ENCODE results near the gene RNF183.

DNA sequence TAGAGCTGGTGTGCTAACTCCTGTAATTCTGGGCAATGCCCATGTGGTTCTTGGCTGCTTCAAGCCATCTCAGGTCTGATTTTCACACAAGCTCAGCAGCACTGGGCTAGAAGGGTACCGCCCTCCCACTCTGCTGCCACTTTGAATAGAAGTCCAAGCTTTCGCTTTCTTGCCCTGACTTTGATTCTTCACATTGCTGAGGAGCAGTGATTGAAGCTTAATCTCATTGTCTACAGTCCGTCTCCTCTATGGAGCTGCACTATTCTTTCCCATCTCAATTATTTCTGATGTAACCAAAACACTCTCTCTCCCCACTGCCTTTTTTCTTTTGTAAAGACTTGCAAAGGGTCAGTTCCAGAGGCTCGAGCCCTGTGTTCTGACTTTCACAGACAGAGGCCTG lies 12.9 kb upstream of the RNF183 start:
- TF ChIP-seq, protein P1, sequence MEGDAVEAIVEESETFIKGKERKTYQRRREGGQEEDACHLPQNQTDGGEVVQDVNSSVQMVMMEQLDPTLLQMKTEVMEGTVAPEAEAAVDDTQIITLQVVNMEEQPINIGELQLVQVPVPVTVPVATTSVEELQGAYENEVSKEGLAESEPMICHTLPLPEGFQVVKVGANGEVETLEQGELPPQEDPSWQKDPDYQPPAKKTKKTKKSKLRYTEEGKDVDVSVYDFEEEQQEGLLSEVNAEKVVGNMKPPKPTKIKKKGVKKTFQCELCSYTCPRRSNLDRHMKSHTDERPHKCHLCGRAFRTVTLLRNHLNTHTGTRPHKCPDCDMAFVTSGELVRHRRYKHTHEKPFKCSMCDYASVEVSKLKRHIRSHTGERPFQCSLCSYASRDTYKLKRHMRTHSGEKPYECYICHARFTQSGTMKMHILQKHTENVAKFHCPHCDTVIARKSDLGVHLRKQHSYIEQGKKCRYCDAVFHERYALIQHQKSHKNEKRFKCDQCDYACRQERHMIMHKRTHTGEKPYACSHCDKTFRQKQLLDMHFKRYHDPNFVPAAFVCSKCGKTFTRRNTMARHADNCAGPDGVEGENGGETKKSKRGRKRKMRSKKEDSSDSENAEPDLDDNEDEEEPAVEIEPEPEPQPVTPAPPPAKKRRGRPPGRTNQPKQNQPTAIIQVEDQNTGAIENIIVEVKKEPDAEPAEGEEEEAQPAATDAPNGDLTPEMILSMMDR (IDR thresholded peaks at IDR 0.05): no peak
- TF ChIP-seq POLR2AphosphoS5 (IDR thresholded peaks at IDR 0.05; ENCODE audit: low read depth, low read length): no peak
- TF ChIP-seq, protein P2, sequence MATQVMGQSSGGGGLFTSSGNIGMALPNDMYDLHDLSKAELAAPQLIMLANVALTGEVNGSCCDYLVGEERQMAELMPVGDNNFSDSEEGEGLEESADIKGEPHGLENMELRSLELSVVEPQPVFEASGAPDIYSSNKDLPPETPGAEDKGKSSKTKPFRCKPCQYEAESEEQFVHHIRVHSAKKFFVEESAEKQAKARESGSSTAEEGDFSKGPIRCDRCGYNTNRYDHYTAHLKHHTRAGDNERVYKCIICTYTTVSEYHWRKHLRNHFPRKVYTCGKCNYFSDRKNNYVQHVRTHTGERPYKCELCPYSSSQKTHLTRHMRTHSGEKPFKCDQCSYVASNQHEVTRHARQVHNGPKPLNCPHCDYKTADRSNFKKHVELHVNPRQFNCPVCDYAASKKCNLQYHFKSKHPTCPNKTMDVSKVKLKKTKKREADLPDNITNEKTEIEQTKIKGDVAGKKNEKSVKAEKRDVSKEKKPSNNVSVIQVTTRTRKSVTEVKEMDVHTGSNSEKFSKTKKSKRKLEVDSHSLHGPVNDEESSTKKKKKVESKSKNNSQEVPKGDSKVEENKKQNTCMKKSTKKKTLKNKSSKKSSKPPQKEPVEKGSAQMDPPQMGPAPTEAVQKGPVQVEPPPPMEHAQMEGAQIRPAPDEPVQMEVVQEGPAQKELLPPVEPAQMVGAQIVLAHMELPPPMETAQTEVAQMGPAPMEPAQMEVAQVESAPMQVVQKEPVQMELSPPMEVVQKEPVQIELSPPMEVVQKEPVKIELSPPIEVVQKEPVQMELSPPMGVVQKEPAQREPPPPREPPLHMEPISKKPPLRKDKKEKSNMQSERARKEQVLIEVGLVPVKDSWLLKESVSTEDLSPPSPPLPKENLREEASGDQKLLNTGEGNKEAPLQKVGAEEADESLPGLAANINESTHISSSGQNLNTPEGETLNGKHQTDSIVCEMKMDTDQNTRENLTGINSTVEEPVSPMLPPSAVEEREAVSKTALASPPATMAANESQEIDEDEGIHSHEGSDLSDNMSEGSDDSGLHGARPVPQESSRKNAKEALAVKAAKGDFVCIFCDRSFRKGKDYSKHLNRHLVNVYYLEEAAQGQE (IDR thresholded peaks at IDR 0.05; ENCODE audit: insufficient read depth in 1 of 2, low read depth in 2 of 2, low read length in 1 of 2): no peak
